GM12874 (cell line): ENCODE data around the gene DICER1.

Experiments
- TF ChIP-seq, protein P1 (sequence below): IDR thresholded peaks from 2 replicates; pipeline ENCODE4 v1.5.1; 2011; ENCODE audit warnings: low read depth, mild to moderate bottlenecking, control low read depth, low read length, moderate library complexity; ENCODE audit not compliant: insufficient read depth

The DICER1 gene

GRCh38 chr14:95102680-95103044, 54.7 kb downstream of the DICER1 start:
- TF ChIP-seq, protein P1, sequence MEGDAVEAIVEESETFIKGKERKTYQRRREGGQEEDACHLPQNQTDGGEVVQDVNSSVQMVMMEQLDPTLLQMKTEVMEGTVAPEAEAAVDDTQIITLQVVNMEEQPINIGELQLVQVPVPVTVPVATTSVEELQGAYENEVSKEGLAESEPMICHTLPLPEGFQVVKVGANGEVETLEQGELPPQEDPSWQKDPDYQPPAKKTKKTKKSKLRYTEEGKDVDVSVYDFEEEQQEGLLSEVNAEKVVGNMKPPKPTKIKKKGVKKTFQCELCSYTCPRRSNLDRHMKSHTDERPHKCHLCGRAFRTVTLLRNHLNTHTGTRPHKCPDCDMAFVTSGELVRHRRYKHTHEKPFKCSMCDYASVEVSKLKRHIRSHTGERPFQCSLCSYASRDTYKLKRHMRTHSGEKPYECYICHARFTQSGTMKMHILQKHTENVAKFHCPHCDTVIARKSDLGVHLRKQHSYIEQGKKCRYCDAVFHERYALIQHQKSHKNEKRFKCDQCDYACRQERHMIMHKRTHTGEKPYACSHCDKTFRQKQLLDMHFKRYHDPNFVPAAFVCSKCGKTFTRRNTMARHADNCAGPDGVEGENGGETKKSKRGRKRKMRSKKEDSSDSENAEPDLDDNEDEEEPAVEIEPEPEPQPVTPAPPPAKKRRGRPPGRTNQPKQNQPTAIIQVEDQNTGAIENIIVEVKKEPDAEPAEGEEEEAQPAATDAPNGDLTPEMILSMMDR: no peak

DNA sequence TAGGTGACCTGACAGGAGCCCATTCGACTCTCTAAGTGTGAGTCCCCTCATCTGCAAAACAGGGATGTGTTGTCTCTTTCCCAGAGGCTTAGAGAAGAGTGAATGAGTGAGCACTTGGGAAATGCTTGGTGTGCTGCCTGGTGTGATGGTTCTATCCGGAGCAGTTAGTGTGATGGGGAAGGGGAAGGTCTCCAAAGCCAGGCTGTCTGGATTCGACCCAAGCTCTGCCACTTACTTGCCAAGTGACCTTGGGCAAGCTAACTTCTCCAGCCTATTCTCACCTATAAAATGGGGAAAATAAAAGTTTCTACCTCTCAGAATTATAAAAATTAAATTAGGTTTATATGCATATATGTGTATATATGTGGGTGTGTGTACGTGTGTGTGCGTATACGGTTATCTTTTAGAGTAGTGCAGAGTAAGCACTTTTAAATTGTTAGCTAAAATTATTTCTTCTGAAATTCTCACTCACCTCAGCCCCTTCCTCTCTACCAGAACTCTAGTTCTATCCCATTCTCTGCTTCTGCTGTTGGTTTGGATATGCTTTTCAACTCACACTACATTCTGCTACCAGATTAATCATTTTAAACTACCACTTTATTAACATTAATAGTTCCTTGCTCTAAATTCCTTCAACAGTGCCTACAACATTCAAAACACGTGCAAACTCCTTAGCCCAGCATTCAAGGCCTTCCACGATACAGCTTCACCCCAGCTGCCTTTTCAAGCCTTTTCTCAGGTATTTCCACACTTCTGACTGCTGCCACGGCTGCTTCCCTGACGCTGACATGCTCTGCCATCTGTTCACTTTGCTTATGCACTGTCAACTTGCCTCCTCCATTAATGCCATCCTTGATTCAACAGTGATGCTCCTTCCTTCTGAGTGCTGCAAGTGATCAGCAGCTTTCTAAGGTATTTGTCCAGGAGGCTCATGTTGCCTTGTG, 55.3 kb downstream of the DICER1 start:
- TF ChIP-seq, protein P1: no peak

- TF ChIP-seq, protein P1: peak; percentile 59
Measured at GRCh38 chr14:95098984-95099599, 58.2 kb downstream of the DICER1 start.

GRCh38 chr14:95097385-95097784, 59.9 kb downstream of the DICER1 start:
- TF ChIP-seq, protein P1: no peak

DNA sequence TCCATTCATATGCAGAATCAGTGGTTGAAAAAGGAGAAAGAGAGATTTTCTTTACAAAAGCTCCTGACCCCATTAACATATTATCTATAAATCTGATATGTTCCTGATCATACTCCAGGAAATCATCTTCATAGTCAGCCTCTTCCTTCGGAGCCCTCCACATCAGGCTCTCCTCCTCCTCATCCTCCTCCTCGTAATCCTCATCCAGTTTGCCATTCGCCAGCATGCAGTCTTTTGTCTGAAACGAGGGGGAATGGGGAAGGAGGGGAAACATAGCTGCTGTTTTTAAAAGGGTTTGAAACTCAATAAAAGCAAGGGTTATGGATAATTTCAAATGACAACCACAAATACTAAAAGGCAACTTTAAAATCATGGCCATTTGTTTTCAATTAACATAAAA, 60.9 kb downstream of the DICER1 start:
- TF ChIP-seq, protein P1: no peak

DNA sequence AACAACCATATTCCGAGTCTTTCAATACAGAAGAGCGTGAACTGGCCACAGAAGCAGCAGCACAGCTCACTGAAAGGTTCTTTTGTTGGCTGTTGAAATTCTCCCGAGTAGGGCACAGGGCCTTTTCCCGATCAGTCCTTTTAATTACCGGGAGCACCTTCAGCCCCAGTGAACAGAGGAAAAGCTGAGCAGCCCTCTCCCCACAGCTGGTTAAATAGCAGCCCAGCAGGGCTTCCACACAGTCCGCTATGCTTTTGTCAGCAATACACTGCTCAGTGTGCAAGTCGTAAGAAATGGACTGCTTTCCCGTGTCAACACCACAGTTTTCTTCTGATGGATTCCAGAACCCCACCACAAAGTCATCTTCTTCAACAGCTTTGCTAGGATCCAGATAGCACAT, 61.3 kb downstream of the DICER1 start:
- TF ChIP-seq, protein P1: no peak

GRCh38 chr14:95092723-95093122, 64.6 kb downstream of the DICER1 start:
- TF ChIP-seq, protein P1: no peak
